ENCODE results near the gene KCNMB4.

GRCh38 chr12:70459786-70460185 lies 93.7 kb downstream of the KCNMB4 start:
- TF ChIP-seq CTCF (IDR thresholded peaks at IDR 0.05; ENCODE audit: low read depth, low read length, poor library complexity, severe bottlenecking) = no peak
- TF ChIP-seq EZH2phosphoT487 (IDR thresholded peaks at IDR 0.05; ENCODE audit: borderline replicate concordance, low read length) = no peak
